MM.1S (cell line): ENCODE results near the gene SLC22A8.

Source experiments
- DNase-seq: peaks from one replicate; pipeline ENCODE4 v3.0.0-alpha.2; 2015
- H2AFZ ChIP-seq: fragments of 300-600 bp; sonication (generic); 2 replicates; pipeline ENCODE4 v1.6.0; 2016; ENCODE audit warnings: antibody characterized with exemption, low read length
- H3F3A ChIP-seq: fragments of 300-600 bp; sonication (generic); 2 replicates; pipeline ENCODE4 v1.6.1; 2016; ENCODE audit warnings: mild to moderate bottlenecking, antibody characterized with exemption, low read length, moderate library complexity, mixed read lengths; ENCODE audit not compliant: insufficient read depth
- H3K27ac ChIP-seq: fragments of 300-600 bp; sonication (generic); 2 replicates; pipeline ENCODE4 v1.5.1; 2016; ENCODE audit warnings: mild to moderate bottlenecking, low read length
- H3K27me3 ChIP-seq: fragments of 300-600 bp; sonication (generic); replicated peaks from 2 replicates; pipeline ENCODE4 v1.6.0; 2016; ENCODE audit warnings: low read length; ENCODE audit not compliant: insufficient read depth
- H3K36me3 ChIP-seq: fragments of 300-600 bp; sonication (generic); replicated peaks from 2 replicates; pipeline ENCODE4 v1.6.1; 2016; ENCODE audit warnings: mild to moderate bottlenecking, low read length, mixed read lengths; ENCODE audit not compliant: insufficient read depth
- H3K4me1 ChIP-seq: fragments of 300-600 bp; sonication (generic); 2 replicates; pipeline ENCODE4 v1.6.1; 2016; ENCODE audit warnings: low read length, mixed read lengths
- H3K4me2 ChIP-seq: fragments of 300-600 bp; sonication (generic); 2 replicates; pipeline ENCODE4 v1.6.0; 2016; ENCODE audit warnings: low read depth, low read length
- H3K4me3 ChIP-seq: fragments of 300-600 bp; sonication (generic); 2 replicates; pipeline ENCODE4 v1.5.1; 2016; ENCODE audit warnings: low read length, mixed read lengths
- H3K79me2 ChIP-seq: fragments of 300-600 bp; sonication (generic); 2 replicates; pipeline ENCODE4 v1.6.1; 2016; ENCODE audit warnings: mixed run types, low read length, mixed read lengths
- H3K9ac ChIP-seq: fragments of 300-600 bp; sonication (generic); 2 replicates; pipeline ENCODE4 v1.6.1; 2016; ENCODE audit warnings: low read length, mixed read lengths
- H3K9me2 ChIP-seq: fragments of 300-600 bp; sonication (generic); replicated peaks from 2 replicates; pipeline ENCODE4 v1.6.1; 2016; ENCODE audit warnings: mild to moderate bottlenecking, low read length, mixed read lengths; ENCODE audit not compliant: insufficient read depth
- H3K9me3 ChIP-seq: fragments of 300-600 bp; sonication (generic); replicated peaks from 2 replicates; pipeline ENCODE4 v1.6.1; 2016; ENCODE audit warnings: mild to moderate bottlenecking, low read length, mixed read lengths; ENCODE audit not compliant: insufficient read depth
- H4K20me1 ChIP-seq: fragments of 300-600 bp; sonication (generic); 2 replicates; pipeline ENCODE4 v1.6.1; 2016; ENCODE audit warnings: mild to moderate bottlenecking, low read length, moderate library complexity, mixed read lengths; ENCODE audit not compliant: insufficient read depth
- CTCF ChIP-seq: fragments of 300-600 bp; sonication (generic); IDR thresholded peaks from 2 replicates; pipeline ENCODE4 v1.5.1; 2016; ENCODE audit warnings: antibody characterized with exemption, low read length, mixed read lengths
- EZH2 ChIP-seq: fragments of 300-600 bp; sonication (generic); optimal IDR thresholded peaks from 2 replicates; pipeline ENCODE3; 2017; ENCODE audit warnings: low read depth, mild to moderate bottlenecking, antibody characterized with exemption, low read length, mixed read lengths
- EZH2phosphoT487 ChIP-seq: fragments of 300-600 bp; sonication (generic); IDR thresholded peaks from 2 replicates; pipeline ENCODE4 v1.6.1; 2018; ENCODE audit warnings: antibody characterized with exemption, low read length

SLC22A8 gene

DNA sequence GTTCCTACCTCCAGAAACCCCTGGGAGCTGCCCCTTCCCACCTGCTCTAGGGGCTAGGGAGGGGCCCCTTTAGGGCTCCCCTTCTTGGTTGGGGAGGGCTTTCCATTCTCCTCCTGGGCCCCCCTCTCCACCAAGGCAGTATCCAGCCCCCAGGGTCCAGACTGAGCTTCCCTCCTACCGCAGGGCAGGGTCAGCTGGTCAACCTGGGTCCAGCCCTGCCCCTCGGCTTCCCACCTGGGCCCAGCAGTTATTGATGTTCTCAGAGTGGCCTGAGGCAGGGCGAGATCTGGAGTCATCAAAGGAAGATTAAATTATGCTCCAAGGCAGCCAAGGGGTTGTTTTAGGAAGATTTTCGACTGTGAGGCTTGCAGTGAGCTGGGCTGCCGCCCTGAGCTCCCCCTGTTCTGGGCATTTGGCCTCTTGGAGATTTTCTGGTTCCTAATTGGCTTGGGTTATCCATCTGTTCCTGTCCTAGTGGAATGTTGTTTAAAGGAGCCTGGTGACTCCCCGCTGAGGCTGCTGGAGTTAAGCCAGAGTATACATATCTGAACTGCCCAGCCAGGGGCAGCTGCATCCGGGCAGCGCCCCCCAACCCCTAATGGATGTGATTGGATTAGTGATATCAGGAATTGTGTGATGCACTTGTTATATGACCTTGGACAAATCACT lies 1.8 kb upstream of the SLC22A8 start:
- H3K9ac ChIP-seq: no peak overlapping the region

GRCh38 chr11:63014408-63015055 lies 1.1 kb downstream of the SLC22A8 start:
- Histone ChIP-seq H3K9me3 (no peaks in the 10 kb centered on the region), H3K9ac (no peak overlapping the region), H2AFZ (no peak overlapping the region), H4K20me1 (no peaks in the 10 kb centered on the region), H3K79me2 (no peaks in the 10 kb centered on the region), H3K36me3 (no peaks in the 10 kb centered on the region), H3K9me2 (no peaks in the 10 kb centered on the region), H3F3A (no peaks in the 10 kb centered on the region), H3K27me3 (peaks cover 42% of the 10 kb centered on the region), H3K27ac (no peak overlapping the region), H3K4me1 (no peaks in the 10 kb centered on the region), H3K4me3 (no peak overlapping the region), H3K4me2 (no peak overlapping the region)
- TF ChIP-seq EZH2phosphoT487 (no peak), CTCF (no peak), EZH2 (no peak)
- DNase-seq: no peak

More for the DNA sequence above, 1.8 kb upstream of the SLC22A8 start:
- Histone ChIP-seq H3K27ac (no peak overlapping the region), H4K20me1 (no peaks in the 10 kb centered on the region), H3K4me1 (no peaks in the 10 kb centered on the region), H3F3A (no peaks in the 10 kb centered on the region), H3K79me2 (no peaks in the 10 kb centered on the region), H2AFZ (no peak overlapping the region), H3K36me3 (no peaks in the 10 kb centered on the region), H3K27me3 (peaks cover 31% of the 10 kb centered on the region), H3K4me2 (no peak overlapping the region), H3K4me3 (no peak overlapping the region), H3K9me3 (no peaks in the 10 kb centered on the region), H3K9me2 (no peaks in the 10 kb centered on the region)
- no peak for DNase-seq
- TF ChIP-seq EZH2: no peak
- TF ChIP-seq EZH2phosphoT487: no peak
- no peak for TF ChIP-seq CTCF

GRCh38 chr11:63012839-63013238 lies 2.8 kb downstream of the SLC22A8 start:
- no peak for DNase-seq
- no peaks in the 10 kb centered on the region for H3K36me3 ChIP-seq
- H2AFZ ChIP-seq: no peak overlapping the region
- peaks cover 30% of the 10 kb centered on the region for H3K27me3 ChIP-seq
- H3K79me2 ChIP-seq: no peaks in the 10 kb centered on the region
- no peaks in the 10 kb centered on the region for H4K20me1 ChIP-seq
- H3K9me2 ChIP-seq: no peaks in the 10 kb centered on the region
- no peaks in the 10 kb centered on the region for H3K9me3 ChIP-seq
- H3F3A ChIP-seq: no peaks in the 10 kb centered on the region
- H3K9ac ChIP-seq: no peak overlapping the region
- H3K4me1 ChIP-seq: no peaks in the 10 kb centered on the region
- H3K27ac ChIP-seq: no peak overlapping the region
- H3K4me2 ChIP-seq: no peak overlapping the region
- H3K4me3 ChIP-seq: no peak overlapping the region
- TF ChIP-seq CTCF (no peak), EZH2 (no peak), EZH2phosphoT487 (no peak)
